HUES48 (cell line): ENCODE measurements around the gene TLE5.
A peak's percentile ranks its signal among the peaks of the same experiment; 100 is the strongest.
"Not testable (repeated sequence)": the region's sequence is repeated elsewhere in the genome, so short reads cannot be mapped to it uniquely, and the experiment has no call there.

Experiments
- H3K27ac ChIP-seq: one replicate; pipeline ENCODE4 v1.7.0; 2013; ENCODE audit warnings: low read depth, low read length, inconsistent platforms
- H3K27me3 ChIP-seq: 2 replicates; pipeline ENCODE4 v1.6.1; 2013; ENCODE audit warnings: mild to moderate bottlenecking, low read length; ENCODE audit not compliant: control insufficient read depth, insufficient read depth
- H3K36me3 ChIP-seq: 2 replicates; pipeline ENCODE4 v1.6.1; 2013; ENCODE audit warnings: low read length; ENCODE audit not compliant: control insufficient read depth, insufficient read depth
- H3K4me1 ChIP-seq: 2 replicates; pipeline ENCODE4 v1.6.1; 2013; ENCODE audit warnings: mild to moderate bottlenecking, low read length; ENCODE audit not compliant: control insufficient read depth, insufficient read depth
- H3K4me3 ChIP-seq: 2 replicates; pipeline ENCODE4 v1.5.1; 2013; ENCODE audit warnings: mild to moderate bottlenecking, low read depth, low read length
- H3K9ac ChIP-seq: 2 replicates; pipeline ENCODE4 v1.6.1; 2013; ENCODE audit warnings: mild to moderate bottlenecking, low read depth, low read length, moderate library complexity
- H3K9me3 ChIP-seq: 2 replicates; pipeline ENCODE4 v1.6.1; 2013; ENCODE audit warnings: low read length; ENCODE audit not compliant: control insufficient read depth, insufficient read depth

The TLE5 gene

DNA sequence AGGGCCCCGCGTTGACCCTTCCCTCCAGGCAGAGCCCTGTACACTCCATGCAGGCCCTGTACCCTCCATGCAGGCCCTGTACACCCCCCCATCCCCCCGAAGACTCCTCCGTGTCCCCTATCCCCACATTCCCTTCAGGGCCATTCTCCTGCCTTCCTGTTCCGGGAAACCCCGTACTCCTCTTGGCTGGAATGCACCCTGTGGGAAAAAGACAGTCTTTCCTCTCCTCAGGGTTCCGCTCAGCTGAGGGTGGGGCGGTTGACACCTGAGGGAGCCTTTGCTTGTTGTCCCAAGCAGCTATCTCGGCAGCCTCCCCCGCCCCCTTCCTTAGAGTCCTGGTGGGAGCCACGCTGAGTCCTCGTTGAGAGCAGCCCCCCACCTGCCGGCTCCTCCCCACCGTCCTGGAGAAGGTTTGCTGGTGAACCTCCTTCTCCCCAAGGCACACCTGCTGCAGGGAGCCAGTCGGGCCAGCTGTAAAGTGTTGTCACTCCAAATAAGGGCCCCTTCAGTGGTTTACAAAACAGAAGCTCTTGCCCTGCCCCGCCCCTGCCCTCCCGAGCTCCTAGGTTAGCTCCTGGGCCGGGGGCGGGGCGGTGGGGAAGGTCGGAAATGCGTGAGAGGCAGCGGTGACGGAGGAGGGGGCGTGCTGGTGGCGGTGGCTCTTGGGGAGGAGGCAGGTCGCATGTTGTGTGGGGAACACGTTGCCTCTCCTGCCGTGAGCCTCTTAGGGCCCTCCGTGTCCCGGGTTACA, 33.3 kb upstream of the TLE5 start:
- Histone ChIP-seq H3K27ac (peak overlapping the region; percentile 46), H3K9me3 (no peaks in the 10 kb centered on the region), H3K36me3 (no peaks in the 10 kb centered on the region), H3K27me3 (no peaks in the 10 kb centered on the region), H3K4me1 (peaks cover 14% of the 10 kb centered on the region), H3K4me3 (peak overlapping the region; percentile 89), H3K9ac (peak overlapping the region; percentile 53; the same call in 1 of the 2 replicates)

DNA sequence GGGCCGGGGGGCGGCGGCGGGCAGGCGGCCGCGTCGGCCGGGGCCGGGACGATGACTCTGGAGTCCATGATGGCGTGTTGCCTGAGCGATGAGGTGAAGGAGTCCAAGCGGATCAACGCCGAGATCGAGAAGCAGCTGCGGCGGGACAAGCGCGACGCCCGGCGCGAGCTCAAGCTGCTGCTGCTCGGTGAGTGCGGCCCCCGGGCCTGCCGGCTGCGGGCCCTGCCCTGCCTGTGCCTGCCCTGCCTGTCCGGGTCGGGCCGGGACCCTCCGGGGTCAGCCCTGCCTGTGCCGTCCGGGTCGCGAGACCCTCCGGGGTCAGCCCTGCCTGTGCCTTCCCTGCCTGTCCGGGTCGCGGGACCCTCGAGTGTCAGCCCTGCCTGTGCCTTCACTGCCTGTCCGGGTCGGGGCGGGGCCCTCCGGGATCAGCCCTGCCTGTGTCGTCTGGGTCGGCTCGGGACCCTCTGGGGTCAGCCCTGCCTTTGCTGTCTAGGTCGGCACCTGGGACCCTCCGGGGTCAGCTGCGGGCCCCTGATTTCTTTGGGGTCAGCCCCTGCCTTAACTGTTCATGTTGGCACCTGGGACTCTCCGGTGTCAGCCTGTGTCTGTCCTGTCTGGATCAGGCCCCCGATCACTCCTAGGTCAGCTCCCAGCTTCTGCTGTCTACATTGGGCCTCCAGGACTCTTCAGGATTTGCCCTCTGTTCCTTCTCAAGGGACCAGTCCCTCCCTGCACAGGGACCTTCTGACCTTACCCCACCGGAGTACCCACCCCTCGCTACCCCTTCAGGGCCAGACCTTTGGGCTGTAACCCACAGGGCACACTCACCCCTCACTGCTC, 32.5 kb upstream of the TLE5 start:
- H3K4me3 ChIP-seq: peak overlapping the region; percentile 89
- no peaks in the 10 kb centered on the region for H3K27me3 ChIP-seq
- no peak overlapping the region; the same call in 1 of the 2 replicates for H3K9ac ChIP-seq
- peaks cover 14% of the 10 kb centered on the region for H3K4me1 ChIP-seq
- H3K27ac ChIP-seq: no peak overlapping the region
- no peaks in the 10 kb centered on the region for H3K9me3 ChIP-seq
- H3K36me3 ChIP-seq: no peaks in the 10 kb centered on the region

DNA sequence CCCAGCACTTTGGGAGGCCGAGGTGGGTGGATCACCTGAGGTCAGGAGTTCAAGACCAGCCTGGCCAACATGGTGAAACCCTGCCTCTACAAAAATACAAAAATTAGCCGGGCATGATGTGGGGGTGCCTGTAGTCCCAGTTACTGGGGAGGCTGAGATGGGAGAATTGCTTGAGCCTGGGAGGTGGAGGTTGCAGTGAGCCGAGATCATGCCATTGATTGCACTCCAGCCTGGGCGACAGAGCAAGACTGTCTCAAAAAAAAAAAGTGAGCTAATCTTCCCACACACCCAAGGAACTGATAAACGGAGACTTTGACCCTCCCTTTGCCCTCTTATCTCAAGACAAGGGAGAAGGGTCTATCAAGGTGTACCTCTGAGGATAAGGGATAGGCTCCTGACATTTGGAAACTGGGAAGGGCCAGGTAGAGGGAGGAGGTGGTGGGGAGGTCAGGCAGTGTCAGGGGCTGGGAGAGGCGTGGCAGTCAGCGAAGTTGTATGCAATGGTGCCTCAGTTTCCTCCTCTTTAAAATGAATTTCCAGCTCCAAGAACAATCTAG, 27.1 kb upstream of the TLE5 start:
- not testable (repeated sequence) for H3K4me1 ChIP-seq, H3K9ac ChIP-seq, H3K9me3 ChIP-seq, H3K27me3 ChIP-seq, H3K27ac ChIP-seq, H3K36me3 ChIP-seq, H3K4me3 ChIP-seq

DNA sequence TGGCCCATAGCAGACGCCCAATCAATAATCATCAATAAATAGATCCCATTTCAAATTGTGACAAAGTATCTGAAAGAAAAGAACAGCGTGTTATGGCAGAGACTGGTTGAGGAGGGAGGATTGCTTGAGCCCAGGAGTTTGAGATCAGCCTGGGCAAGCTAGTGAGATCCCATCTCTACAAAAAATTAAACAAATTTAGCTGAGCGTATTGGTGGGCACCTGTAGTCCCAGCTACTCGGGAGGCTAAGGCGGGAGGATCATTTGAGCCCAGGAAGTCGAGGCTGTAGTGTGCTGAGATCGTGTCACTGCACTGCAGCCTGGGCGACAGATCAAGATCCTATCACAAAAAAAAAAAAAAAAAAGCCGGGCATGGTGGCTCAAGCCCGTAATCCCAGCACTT, 25.5 kb upstream of the TLE5 start:
- no peak overlapping the region for H3K9ac ChIP-seq
- H3K9me3 ChIP-seq: no peaks in the 10 kb centered on the region
- H3K36me3 ChIP-seq: no peaks in the 10 kb centered on the region
- H3K4me1 ChIP-seq: no peaks in the 10 kb centered on the region
- no peak overlapping the region for H3K4me3 ChIP-seq
- H3K27ac ChIP-seq: no peak overlapping the region
- no peaks in the 10 kb centered on the region for H3K27me3 ChIP-seq

DNA sequence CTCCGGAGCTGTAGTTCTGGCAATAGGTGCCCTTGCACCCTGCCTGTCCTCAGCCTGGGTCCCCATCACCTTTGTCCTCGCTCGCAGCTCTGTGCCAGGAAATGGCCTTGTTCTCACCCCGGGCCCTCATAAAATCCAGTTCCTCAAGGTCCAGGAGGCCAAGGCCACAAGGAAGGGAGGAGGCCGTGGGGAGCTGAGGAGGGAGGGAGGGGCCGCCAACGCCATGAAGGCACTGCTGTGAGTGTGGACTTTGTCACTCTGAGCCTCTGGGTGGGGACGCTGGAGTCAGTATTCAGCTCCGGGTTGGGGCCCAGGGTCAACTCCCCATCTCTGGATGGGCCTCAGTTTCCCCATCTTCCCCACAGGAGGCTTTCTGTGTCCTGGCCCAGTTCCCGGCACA, 22.6 kb upstream of the TLE5 start:
- Histone ChIP-seq H3K9ac (no peak overlapping the region), H3K4me1 (no peaks in the 10 kb centered on the region), H3K4me3 (no peak overlapping the region), H3K36me3 (no peaks in the 10 kb centered on the region), H3K27me3 (no peaks in the 10 kb centered on the region), H3K9me3 (no peaks in the 10 kb centered on the region), H3K27ac (no peak overlapping the region)

DNA sequence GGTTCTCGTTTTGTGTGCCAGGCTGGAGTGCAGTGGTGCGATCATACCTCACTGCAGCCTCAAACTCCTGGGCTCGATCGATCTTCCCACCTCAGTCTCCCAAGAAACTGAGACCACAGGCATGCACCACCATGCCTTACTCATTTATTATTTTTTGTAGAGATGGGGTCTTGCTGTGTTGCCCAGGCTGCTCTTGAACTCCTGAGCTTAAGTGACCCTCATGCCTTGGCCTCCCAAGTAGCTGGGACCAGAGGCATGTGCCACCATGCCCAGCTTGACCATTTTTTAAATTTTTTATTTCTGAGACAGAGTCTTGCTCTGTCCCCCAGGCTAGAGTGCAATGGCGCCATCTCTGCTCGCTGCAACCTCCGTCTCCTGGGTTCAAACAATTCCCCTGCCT, 21.7 kb upstream of the TLE5 start:
- H3K27ac ChIP-seq: no peak overlapping the region
- H3K4me1 ChIP-seq: no peaks in the 10 kb centered on the region
- no peaks in the 10 kb centered on the region for H3K36me3 ChIP-seq
- no peak overlapping the region for H3K9ac ChIP-seq
- no peaks in the 10 kb centered on the region for H3K9me3 ChIP-seq
- H3K27me3 ChIP-seq: no peaks in the 10 kb centered on the region
- no peak overlapping the region for H3K4me3 ChIP-seq

DNA sequence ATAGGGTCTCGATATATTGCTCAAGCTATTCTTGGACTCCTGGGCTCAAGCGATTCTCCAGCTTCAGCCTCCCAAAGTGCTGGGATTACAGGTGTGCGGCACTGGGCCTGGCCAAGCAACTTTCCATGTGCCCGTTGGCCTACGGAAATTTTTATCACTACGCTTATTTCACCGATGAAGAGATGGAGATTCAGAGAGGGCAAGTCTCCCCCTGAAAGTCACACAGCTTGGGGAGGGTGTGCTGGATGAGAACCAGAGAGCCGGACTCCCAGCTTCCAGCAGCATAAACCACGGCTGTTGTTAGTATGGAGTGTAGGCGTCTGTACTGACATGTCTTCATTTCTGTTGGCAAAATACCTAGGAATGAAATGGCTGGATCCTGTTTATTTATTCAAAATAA, 20.0 kb upstream of the TLE5 start:
- H3K9me3 ChIP-seq: no peaks in the 10 kb centered on the region
- no peaks in the 10 kb centered on the region for H3K4me1 ChIP-seq

DNA sequence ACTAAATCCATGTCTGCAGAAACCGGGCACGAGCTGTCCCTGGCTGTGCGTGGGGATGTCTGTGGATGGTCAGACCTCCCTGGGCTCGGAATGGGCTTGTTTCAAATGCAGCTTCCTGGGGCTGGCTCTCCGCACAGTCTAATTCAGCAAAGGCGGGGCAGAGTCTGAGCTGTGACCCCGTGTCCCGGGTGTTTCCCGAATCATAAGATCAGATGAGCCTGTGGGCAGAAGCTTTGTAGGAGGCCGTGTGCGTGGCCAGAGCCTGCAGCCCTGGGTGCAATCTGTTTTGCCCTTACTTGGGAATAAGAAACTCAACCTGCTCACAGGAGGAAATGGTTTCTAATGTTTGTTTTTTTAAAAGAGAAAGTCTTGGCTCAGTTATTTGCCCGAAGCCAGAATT, 18.0 kb upstream of the TLE5 start:
- Histone ChIP-seq H3K36me3 (no peaks in the 10 kb centered on the region), H3K27me3 (no peaks in the 10 kb centered on the region), H3K9ac (no peak overlapping the region), H3K27ac (no peak overlapping the region), H3K9me3 (no peaks in the 10 kb centered on the region), H3K4me3 (no peak overlapping the region), H3K4me1 (no peaks in the 10 kb centered on the region)

More for the DNA sequence above, 20.0 kb upstream of the TLE5 start:
- H3K9ac ChIP-seq: no peak overlapping the region
- H3K27me3 ChIP-seq: no peaks in the 10 kb centered on the region
- H3K27ac ChIP-seq: no peak overlapping the region
- no peaks in the 10 kb centered on the region for H3K36me3 ChIP-seq
- no peak overlapping the region for H3K4me3 ChIP-seq

DNA sequence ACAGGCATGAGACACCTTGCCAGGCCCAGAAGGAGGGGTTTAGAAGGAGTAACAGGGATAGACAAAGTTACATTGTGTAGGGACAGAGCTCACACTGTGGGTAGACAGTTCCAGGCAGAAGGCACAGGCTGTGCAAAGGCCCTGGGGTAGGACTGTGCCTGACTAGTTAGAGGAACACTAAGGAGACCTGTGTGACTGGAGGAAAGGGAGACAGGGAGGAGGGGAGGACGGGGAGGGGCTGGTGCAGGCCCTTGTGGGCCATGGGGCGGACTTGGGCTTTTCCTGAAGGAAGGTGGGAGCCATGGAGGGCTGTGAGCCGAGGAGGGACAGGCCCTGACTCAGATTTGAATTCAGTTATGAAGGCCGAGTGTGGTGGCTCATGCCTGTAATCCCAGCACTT, 17.3 kb upstream of the TLE5 start:
- H3K9me3 ChIP-seq: no peaks in the 10 kb centered on the region
- H3K9ac ChIP-seq: no peak overlapping the region
- H3K27ac ChIP-seq: no peak overlapping the region
- no peaks in the 10 kb centered on the region for H3K36me3 ChIP-seq
- no peaks in the 10 kb centered on the region for H3K27me3 ChIP-seq
- H3K4me3 ChIP-seq: no peak overlapping the region
- no peaks in the 10 kb centered on the region for H3K4me1 ChIP-seq

DNA sequence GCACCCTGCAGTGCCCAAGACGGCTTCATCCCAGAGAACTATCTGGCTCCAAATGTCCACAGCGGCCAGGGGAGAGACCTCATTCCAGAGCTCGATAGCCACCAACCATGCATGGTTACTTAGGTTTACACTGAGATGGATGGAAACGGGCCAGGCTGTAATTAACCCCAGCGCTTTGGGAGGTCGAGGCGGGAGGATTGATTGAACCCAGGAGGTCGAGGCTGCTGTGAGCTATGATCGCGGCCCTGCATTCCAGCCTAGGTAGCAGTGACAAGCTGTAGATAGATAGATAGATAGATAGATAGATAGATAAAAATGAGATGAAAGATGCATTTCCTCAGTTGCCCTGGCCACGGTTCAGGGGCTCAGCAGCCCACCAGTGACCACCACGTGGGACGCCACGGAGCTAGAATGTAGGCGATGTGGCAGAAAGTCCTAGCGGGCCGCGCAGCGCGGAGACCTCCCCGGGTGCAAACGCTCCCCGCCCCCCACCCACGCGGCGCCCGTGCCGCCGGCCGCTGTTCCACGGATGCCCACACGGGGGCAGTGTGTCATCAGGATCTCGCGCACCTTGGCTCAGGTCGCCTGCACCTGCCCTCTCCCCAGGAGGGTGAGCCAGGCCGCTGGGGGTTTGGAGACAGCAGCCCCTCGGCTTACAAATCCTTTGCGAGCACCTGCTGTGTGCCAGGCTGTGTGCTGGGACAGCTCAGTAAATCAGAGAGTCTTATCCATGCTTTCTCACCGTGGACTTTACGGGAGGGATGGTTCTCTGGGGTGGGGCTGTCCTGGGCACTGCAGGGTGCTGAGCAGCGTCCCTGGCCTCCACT, 13.5 kb upstream of the TLE5 start:
- Histone ChIP-seq H3K27ac (no peak overlapping the region), H3K4me1 (no peaks in the 10 kb centered on the region), H3K9ac (no peak overlapping the region), H3K27me3 (no peaks in the 10 kb centered on the region), H3K4me3 (peak overlapping the region; percentile 29; the same call in 1 of the 2 replicates), H3K9me3 (no peaks in the 10 kb centered on the region), H3K36me3 (no peaks in the 10 kb centered on the region)
